ENCODE measurements around the gene ELAC2.

Gene ELAC2

DNA sequence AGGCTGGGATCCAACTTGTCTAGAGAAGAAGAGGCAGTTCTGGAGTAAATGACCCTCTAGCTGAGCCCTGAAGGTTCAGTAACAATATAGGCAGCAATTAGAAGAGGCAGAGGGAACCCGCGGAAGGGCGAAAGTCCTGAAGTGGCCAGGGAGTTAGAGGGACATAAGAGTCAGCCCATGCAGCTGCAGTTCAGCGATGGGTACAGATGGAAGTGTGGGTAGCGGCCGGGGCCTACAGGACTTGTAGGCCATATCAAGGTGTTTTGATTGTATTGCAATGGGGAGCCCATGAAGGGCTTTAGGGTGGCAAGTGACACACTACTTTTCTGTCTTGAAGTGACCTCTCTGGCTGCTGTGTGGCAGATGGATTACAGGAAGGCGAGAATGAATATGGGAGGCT lies 3.0 kb downstream of the ELAC2 start:
- H3K9ac ChIP-seq (ENCODE audit: low read depth, low read length) = no peak overlapping the region
- H3K4me2 ChIP-seq (ENCODE audit: low read length) = no peak overlapping the region
- no peaks in the 10 kb centered on the region for H3K27me3 ChIP-seq (ENCODE audit: control insufficient read depth, insufficient read depth, low read length)
- peaks cover 66% of the 10 kb centered on the region for H3K36me3 ChIP-seq (ENCODE audit: insufficient read depth, low read length)
- no peaks in the 10 kb centered on the region for H3K9me3 ChIP-seq (replicated peaks; ENCODE audit: low read length)
- no peak overlapping the region for H3K4me3 ChIP-seq (ENCODE audit: low read length)
- peaks cover 11% of the 10 kb centered on the region for H3K4me1 ChIP-seq (ENCODE audit: control insufficient read depth, insufficient read depth, low read length)

DNA sequence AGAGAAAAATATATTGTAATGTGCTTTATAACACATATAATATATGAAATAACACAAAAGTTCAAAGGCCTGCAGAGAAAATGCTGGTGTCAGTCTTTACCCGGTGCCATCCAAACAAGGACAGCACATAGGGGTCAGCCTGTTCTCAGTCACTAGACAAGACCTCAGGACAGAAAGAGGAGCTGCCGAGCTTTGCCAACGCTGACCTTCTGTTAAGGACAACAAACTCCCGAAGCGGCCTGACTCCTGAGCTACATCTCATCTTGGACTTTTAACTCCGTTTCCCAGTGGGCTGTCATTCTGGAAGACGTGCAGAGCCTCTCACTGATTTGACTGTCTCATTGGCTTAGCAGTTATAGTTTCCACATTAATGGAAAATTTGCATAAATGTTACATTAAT lies 6.9 kb downstream of the ELAC2 start:
- no peak overlapping the region for H3K4me3 ChIP-seq (ENCODE audit: low read length)
- no peaks in the 10 kb centered on the region for H3K4me1 ChIP-seq (ENCODE audit: control insufficient read depth, insufficient read depth, low read length)
- H3K9ac ChIP-seq (ENCODE audit: low read depth, low read length) = no peak overlapping the region
- peaks cover 79% of the 10 kb centered on the region for H3K36me3 ChIP-seq (ENCODE audit: insufficient read depth, low read length)
- no peaks in the 10 kb centered on the region for H3K27me3 ChIP-seq (ENCODE audit: control insufficient read depth, insufficient read depth, low read length)
- no peaks in the 10 kb centered on the region for H3K9me3 ChIP-seq (replicated peaks; ENCODE audit: low read length)
- H3K4me2 ChIP-seq (ENCODE audit: low read length) = no peak overlapping the region

DNA sequence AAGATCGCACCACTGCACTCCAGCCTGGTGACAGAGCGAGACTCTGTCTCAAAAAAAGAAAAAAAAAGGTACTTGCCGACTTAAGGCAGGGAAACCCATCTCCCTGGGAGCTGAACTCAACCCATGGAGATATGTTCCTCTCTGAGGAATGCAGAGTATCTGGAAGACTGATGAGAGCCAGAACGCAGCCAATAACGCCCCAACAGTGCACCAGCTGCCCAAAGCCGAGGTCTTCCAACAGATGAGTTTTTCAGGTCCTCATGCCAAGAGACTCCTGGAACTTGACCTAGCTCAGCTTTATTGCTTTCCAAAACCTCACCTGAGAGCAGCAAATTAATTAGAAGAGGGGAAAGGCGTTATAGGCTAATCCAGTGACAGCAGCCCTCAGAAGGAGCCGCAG lies 9.4 kb downstream of the ELAC2 start:
- Histone ChIP-seq H3K4me3 (ENCODE audit: low read length) (no peak overlapping the region), H3K4me1 (ENCODE audit: control insufficient read depth, insufficient read depth, low read length) (no peaks in the 10 kb centered on the region), H3K9me3 (replicated peaks; ENCODE audit: low read length) (no peaks in the 10 kb centered on the region), H3K27me3 (ENCODE audit: control insufficient read depth, insufficient read depth, low read length) (no peaks in the 10 kb centered on the region), H3K9ac (ENCODE audit: low read depth, low read length) (no peak overlapping the region), H3K4me2 (ENCODE audit: low read length) (no peak overlapping the region), H3K36me3 (ENCODE audit: insufficient read depth, low read length) (peaks cover 79% of the 10 kb centered on the region)

DNA sequence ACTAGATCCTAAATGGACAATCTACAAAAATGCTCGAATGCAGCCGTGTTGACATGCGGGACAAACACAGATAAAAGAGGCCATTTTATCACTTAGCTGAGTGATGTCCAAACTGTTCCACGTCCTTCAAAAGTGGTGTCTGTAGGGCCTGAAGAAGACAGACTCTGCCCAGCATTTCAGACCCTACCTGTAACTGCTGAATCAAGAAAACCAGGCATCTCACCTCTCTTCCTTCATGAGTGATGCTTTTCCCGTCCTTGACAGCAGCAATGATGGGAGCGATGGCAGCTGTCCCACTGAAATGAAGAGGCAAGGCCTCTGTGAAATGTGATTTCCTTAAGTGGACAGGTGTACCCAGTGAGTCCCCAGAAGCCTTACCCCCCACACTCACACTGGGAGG lies 12.3 kb downstream of the ELAC2 start:
- H3K27me3 ChIP-seq (ENCODE audit: control insufficient read depth, insufficient read depth, low read length) = no peaks in the 10 kb centered on the region
- no peaks in the 10 kb centered on the region for H3K9me3 ChIP-seq (replicated peaks; ENCODE audit: low read length)
- no peaks in the 10 kb centered on the region for H3K4me1 ChIP-seq (ENCODE audit: control insufficient read depth, insufficient read depth, low read length)
- H3K4me2 ChIP-seq (ENCODE audit: low read length) = no peak overlapping the region
- no peak overlapping the region for H3K4me3 ChIP-seq (ENCODE audit: low read length)
- peaks cover 76% of the 10 kb centered on the region for H3K36me3 ChIP-seq (ENCODE audit: insufficient read depth, low read length)
- H3K9ac ChIP-seq (ENCODE audit: low read depth, low read length) = no peak overlapping the region

DNA sequence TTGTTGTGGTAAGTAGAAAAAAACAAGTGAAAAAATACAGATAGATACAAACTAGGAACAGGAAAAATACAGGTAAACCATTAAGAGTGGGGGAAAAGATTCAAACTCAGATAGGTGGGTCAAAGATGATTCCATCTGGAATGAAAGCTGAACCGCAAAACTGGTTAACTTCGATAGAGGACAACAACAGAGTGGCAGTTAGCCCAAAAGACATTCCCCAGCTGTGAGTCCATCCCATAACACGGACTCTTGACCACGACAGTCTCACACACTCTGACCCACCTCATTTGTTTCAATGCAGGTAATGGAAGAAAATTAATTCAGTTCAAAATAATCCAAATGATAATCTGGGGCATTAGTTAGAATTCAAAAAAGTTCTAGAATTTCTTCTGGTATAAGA lies 13.5 kb downstream of the ELAC2 start:
- no peaks in the 10 kb centered on the region for H3K27me3 ChIP-seq (ENCODE audit: control insufficient read depth, insufficient read depth, low read length)
- peaks cover 77% of the 10 kb centered on the region for H3K36me3 ChIP-seq (ENCODE audit: insufficient read depth, low read length)
- H3K9me3 ChIP-seq (replicated peaks; ENCODE audit: low read length) = no peaks in the 10 kb centered on the region
- no peaks in the 10 kb centered on the region for H3K4me1 ChIP-seq (ENCODE audit: control insufficient read depth, insufficient read depth, low read length)
- no peak overlapping the region for H3K4me2 ChIP-seq (ENCODE audit: low read length)
- no peak overlapping the region for H3K4me3 ChIP-seq (ENCODE audit: low read length)
- H3K9ac ChIP-seq (ENCODE audit: low read depth, low read length) = no peak overlapping the region

DNA sequence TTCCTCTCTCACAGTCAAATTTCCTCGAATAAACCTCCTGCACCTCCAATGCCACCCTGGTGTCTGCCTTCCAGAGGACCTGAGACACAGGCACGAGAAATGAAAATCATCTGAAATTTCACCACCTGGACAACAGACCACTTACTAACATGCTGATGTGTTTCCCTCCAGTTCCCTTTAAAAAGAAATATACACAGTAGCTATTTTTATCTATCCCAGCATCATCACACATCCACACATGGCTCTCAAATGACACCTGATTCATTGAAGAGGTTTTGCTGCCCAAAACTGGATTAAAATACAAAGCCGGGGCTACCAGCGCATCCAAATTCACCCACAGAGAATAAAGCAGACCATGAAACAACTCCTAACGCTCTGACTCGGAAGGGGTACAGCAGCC lies 13.9 kb downstream of the ELAC2 start:
- no peak overlapping the region for H3K9ac ChIP-seq (ENCODE audit: low read depth, low read length)
- no peaks in the 10 kb centered on the region for H3K4me1 ChIP-seq (ENCODE audit: control insufficient read depth, insufficient read depth, low read length)
- H3K9me3 ChIP-seq (replicated peaks; ENCODE audit: low read length) = no peaks in the 10 kb centered on the region
- H3K4me2 ChIP-seq (ENCODE audit: low read length) = no peak overlapping the region
- no peaks in the 10 kb centered on the region for H3K27me3 ChIP-seq (ENCODE audit: control insufficient read depth, insufficient read depth, low read length)
- H3K4me3 ChIP-seq (ENCODE audit: low read length) = no peak overlapping the region
- H3K36me3 ChIP-seq (ENCODE audit: insufficient read depth, low read length) = peaks cover 77% of the 10 kb centered on the region

DNA sequence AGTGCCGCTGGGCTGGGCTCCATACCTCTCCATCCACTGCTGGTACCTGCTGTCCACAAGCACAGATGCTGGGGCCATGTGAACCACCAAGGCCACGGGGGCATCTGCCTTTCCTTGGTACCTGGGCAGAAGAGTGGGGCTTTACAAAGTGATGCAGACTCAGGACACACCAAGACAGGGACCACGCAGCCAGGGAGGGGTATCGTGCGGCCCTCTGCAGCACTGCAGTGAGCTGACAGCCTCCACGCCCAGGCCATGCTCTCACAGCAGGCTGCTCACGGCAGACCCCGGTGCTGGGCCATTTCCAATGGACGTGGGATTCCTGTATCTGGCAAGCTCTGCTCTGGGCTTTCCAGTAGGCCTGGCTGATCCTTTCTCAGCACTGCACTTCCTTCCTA lies 14.4 kb downstream of the ELAC2 start:
- no peak overlapping the region for H3K4me3 ChIP-seq (ENCODE audit: low read length)
- H3K9ac ChIP-seq (ENCODE audit: low read depth, low read length) = no peak overlapping the region
- no peaks in the 10 kb centered on the region for H3K27me3 ChIP-seq (ENCODE audit: control insufficient read depth, insufficient read depth, low read length)
- H3K9me3 ChIP-seq (replicated peaks; ENCODE audit: low read length) = no peaks in the 10 kb centered on the region
- peaks cover 76% of the 10 kb centered on the region for H3K36me3 ChIP-seq (ENCODE audit: insufficient read depth, low read length)
- H3K4me1 ChIP-seq (ENCODE audit: control insufficient read depth, insufficient read depth, low read length) = no peaks in the 10 kb centered on the region
- no peak overlapping the region for H3K4me2 ChIP-seq (ENCODE audit: low read length)

DNA sequence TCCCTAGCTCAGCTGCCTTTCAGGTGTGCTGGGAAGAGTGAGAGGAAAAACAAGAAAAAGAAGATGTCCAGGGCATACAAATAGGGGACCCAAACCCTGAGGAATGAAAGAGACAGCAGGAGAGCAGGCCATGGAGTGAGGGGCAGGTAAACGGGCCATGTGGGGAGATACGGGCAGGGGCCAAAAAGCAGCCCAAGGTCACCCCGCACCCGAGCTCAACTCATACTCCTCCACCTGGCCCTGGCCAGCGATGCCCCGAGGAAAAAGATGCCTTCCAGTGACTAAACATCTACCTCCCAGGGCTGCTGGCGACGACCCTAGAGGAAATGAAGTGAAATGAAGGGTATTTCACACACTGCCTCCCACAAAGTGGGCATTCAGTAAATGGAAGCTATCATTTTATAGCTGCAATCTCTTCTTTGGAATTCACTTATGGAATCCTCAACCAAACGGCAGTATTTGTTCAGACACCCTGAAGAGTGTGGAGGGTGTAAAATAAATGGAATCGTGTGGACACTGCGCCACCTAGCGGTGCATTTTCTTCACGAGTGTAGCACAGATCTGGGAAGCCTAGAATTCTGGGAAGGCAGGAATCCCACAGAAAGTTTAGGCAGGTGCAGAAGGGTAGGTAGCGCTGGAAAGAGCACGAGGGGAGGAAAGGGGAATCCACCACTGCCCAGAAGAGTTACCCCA lies 14.9 kb downstream of the ELAC2 start:
- Histone ChIP-seq H3K4me1 (ENCODE audit: control insufficient read depth, insufficient read depth, low read length) (no peaks in the 10 kb centered on the region), H3K4me2 (ENCODE audit: low read length) (no peak overlapping the region), H3K9me3 (replicated peaks; ENCODE audit: low read length) (no peaks in the 10 kb centered on the region), H3K4me3 (ENCODE audit: low read length) (no peak overlapping the region), H3K9ac (ENCODE audit: low read depth, low read length) (no peak overlapping the region), H3K27me3 (ENCODE audit: control insufficient read depth, insufficient read depth, low read length) (no peaks in the 10 kb centered on the region), H3K36me3 (ENCODE audit: insufficient read depth, low read length) (peaks cover 79% of the 10 kb centered on the region)

DNA sequence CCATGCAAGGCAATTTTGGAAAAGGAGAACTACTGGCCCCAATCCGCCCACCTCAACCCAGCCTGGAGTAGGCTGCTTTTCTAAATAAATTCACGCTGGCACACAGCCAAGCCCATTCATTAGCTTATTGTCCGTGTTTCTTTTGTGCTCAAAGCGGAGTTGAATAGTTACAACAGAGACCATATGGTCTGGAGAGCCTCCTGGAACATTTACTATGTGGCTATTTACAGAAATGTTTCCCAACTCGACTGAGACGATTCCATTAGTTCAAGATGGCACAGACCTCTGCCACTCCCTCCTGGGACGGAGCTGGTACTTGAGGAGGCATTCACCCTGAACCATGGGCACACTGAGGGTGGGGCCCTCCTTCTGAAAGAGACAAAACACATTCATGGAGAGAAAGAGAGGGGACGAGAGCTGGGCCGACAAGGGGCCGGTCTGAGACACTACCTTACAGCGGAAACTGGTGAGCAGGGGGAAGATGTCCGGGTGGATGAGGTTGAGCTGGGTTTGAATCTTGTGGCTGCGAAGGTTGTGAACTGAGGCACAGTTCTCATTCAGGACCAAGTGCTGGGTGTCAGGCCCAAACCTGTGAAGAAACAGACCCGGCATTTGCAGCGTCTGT lies 15.7 kb downstream of the ELAC2 start:
- no peak overlapping the region for H3K9ac ChIP-seq (ENCODE audit: low read depth, low read length)
- H3K27me3 ChIP-seq (ENCODE audit: control insufficient read depth, insufficient read depth, low read length) = no peaks in the 10 kb centered on the region
- H3K36me3 ChIP-seq (ENCODE audit: insufficient read depth, low read length) = peaks cover 80% of the 10 kb centered on the region
- no peaks in the 10 kb centered on the region for H3K4me1 ChIP-seq (ENCODE audit: control insufficient read depth, insufficient read depth, low read length)
- no peak overlapping the region for H3K4me3 ChIP-seq (ENCODE audit: low read length)
- H3K4me2 ChIP-seq (ENCODE audit: low read length) = no peak overlapping the region
- no peaks in the 10 kb centered on the region for H3K9me3 ChIP-seq (replicated peaks; ENCODE audit: low read length)

DNA sequence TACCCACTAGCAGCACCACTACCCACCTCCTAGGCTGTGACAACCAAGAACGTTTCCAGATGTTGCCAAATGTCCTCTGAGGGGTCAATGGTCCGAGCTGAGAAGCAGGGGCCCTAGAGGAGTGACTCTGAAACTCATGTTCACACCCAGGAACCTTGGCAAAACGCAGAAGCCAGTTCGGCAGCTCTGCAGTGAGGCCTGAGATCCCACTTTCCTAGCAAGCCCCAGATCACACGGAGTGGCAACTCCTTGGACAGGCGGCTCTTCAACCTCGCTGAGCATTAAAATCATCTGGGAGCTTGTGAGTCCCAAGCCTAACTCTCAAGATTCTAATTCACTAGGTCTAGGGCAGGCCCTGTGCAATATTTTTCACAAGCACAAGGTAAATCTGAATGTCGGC lies 17.3 kb downstream of the ELAC2 start:
- H3K9ac ChIP-seq (ENCODE audit: low read depth, low read length) = no peak overlapping the region

DNA sequence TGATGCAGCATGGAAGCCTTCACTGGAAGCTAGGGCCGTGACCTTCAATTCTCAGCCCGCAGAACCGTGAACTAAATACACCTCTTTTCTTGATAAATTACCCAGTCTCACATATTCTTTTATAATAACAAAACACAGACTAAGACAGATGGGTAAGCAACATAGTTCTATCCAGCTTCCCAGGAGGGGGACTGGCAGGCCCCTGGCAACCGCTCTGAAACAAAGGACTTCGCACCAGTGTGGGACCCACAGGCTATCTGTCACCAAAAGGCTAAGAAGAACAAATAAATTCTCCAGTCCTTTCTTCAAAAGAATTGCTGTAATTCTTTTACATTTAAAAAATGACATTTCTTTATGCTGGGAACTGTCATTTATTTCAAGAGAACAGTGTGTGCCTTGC lies 19.0 kb downstream of the ELAC2 start:
- Histone ChIP-seq H3K27me3 (ENCODE audit: control insufficient read depth, insufficient read depth, low read length) (no peaks in the 10 kb centered on the region), H3K4me1 (ENCODE audit: control insufficient read depth, insufficient read depth, low read length) (no peaks in the 10 kb centered on the region), H3K4me3 (ENCODE audit: low read length) (no peak overlapping the region), H3K9ac (ENCODE audit: low read depth, low read length) (no peak overlapping the region), H3K36me3 (ENCODE audit: insufficient read depth, low read length) (peaks cover 90% of the 10 kb centered on the region), H3K9me3 (replicated peaks; ENCODE audit: low read length) (no peaks in the 10 kb centered on the region), H3K4me2 (ENCODE audit: low read length) (no peak overlapping the region)

More for the DNA sequence above, 17.3 kb downstream of the ELAC2 start:
- Histone ChIP-seq H3K27me3 (ENCODE audit: control insufficient read depth, insufficient read depth, low read length) (no peaks in the 10 kb centered on the region), H3K36me3 (ENCODE audit: insufficient read depth, low read length) (peaks cover 90% of the 10 kb centered on the region), H3K4me2 (ENCODE audit: low read length) (no peak overlapping the region), H3K4me3 (ENCODE audit: low read length) (no peak overlapping the region), H3K4me1 (ENCODE audit: control insufficient read depth, insufficient read depth, low read length) (no peaks in the 10 kb centered on the region), H3K9me3 (replicated peaks; ENCODE audit: low read length) (no peaks in the 10 kb centered on the region)

DNA sequence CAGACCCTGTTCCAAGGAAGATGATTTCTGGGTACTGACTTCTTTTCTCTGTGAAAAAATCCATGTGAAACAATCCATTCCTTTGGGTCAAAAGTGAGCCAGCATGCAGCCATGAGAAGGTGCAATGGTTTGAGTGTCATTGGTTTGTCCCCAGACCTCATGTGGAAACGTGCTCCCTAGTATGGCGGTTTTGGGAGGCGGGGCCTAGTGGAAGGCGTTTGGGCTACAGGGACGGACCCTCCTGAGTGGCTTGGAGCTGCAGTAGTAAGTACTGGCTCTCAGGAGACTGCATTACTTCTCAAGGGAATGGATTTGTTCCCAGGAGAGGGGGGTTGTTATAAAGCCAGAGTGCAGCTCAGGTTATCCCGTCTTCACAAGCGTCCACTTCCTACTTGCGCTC lies 19.4 kb downstream of the ELAC2 start:
- Histone ChIP-seq H3K4me1 (ENCODE audit: control insufficient read depth, insufficient read depth, low read length) (no peaks in the 10 kb centered on the region), H3K9ac (ENCODE audit: low read depth, low read length) (no peak overlapping the region), H3K4me3 (ENCODE audit: low read length) (no peak overlapping the region), H3K4me2 (ENCODE audit: low read length) (no peak overlapping the region), H3K36me3 (ENCODE audit: insufficient read depth, low read length) (peaks cover 91% of the 10 kb centered on the region), H3K9me3 (replicated peaks; ENCODE audit: low read length) (no peaks in the 10 kb centered on the region), H3K27me3 (ENCODE audit: control insufficient read depth, insufficient read depth, low read length) (no peaks in the 10 kb centered on the region)
